ENCODE results near the gene RTEL1.

DNA sequence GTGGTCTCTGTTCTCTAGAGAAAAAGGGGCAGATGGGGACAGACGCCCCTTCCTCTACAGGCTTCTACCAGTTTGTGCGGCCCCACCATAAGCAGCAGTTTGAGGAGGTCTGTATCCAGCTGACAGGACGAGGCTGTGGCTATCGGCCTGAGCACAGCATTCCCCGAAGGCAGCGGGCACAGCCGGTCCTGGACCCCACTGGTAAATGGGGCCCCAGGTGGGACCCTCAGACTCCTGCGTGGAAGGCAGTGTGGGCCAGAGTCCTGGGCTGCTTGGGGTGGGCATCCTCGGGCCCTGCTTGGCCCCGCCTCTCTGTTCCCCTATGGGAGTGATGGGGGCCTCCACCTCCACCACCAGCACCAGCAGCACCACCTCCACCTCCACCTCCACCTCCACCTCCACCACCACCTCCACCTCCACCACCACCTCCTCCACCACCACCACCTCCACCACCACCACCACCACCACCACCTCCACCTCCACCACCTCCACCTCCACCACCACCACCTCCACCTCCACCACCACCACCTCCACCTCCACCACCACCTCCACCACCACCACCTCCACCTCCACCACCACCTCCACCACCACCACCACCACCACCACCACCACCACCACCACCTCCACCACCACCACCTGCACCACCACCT, 35.1 kb downstream of the RTEL1 start:
- TF ChIP-seq, protein P1, sequence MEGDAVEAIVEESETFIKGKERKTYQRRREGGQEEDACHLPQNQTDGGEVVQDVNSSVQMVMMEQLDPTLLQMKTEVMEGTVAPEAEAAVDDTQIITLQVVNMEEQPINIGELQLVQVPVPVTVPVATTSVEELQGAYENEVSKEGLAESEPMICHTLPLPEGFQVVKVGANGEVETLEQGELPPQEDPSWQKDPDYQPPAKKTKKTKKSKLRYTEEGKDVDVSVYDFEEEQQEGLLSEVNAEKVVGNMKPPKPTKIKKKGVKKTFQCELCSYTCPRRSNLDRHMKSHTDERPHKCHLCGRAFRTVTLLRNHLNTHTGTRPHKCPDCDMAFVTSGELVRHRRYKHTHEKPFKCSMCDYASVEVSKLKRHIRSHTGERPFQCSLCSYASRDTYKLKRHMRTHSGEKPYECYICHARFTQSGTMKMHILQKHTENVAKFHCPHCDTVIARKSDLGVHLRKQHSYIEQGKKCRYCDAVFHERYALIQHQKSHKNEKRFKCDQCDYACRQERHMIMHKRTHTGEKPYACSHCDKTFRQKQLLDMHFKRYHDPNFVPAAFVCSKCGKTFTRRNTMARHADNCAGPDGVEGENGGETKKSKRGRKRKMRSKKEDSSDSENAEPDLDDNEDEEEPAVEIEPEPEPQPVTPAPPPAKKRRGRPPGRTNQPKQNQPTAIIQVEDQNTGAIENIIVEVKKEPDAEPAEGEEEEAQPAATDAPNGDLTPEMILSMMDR (IDR thresholded peaks at IDR 0.05), result no peak
- TF ChIP-seq EP300 (IDR thresholded peaks at IDR 0.05) (no peak), POLR2A (IDR thresholded peaks at IDR 0.05) (no peak)
